ENCODE results near the gene MYO5B.
"Not testable (repeated sequence)": the region's sequence is repeated elsewhere in the genome, so short reads cannot be mapped to it uniquely, and the experiment has no call there.

MYO5B gene

GRCh38 chr18:49795612-49796552 lies 399.1 kb downstream of the MYO5B start:
- DNase-seq (ENCODE audit: low read depth), result no peak

- DNase-seq (ENCODE audit: low read depth), result no peak
Measured at GRCh38 chr18:49794743-49795142, 400.2 kb downstream of the MYO5B start.

- not testable (repeated sequence) for DNase-seq (ENCODE audit: low read depth)
Measured at GRCh38 chr18:49789560-49790134, 405.3 kb downstream of the MYO5B start.

GRCh38 chr18:49788327-49788898 lies 406.5 kb downstream of the MYO5B start:
- no peak for DNase-seq (ENCODE audit: low read depth)

- DNase-seq (ENCODE audit: low read depth), result no peak
Measured at GRCh38 chr18:49786019-49786720, 408.8 kb downstream of the MYO5B start.

GRCh38 chr18:49784427-49785185 lies 410.3 kb downstream of the MYO5B start:
- DNase-seq (ENCODE audit: low read depth), result no peak

GRCh38 chr18:49783631-49784030 lies 411.3 kb downstream of the MYO5B start:
- DNase-seq (ENCODE audit: low read depth), result not testable (repeated sequence)

GRCh38 chr18:49778826-49779465 lies 416.0 kb downstream of the MYO5B start:
- DNase-seq (ENCODE audit: low read depth), result no peak

Data from activated T-cell treated with anti-CD3 and anti-CD28 coated beads for 48 hours (primary cell).